ENCODE results near the gene PTPRH.

Gene PTPRH

GRCh38 chr19:55246462-55247451 is 37.5 kb upstream of the PTPRH start:
- no peak for DNase-seq (ENCODE audit: low spot score)

GRCh38 chr19:55245236-55245904 is 36.1 kb upstream of the PTPRH start:
- DNase-seq (ENCODE audit: low spot score): no peak

DNA sequence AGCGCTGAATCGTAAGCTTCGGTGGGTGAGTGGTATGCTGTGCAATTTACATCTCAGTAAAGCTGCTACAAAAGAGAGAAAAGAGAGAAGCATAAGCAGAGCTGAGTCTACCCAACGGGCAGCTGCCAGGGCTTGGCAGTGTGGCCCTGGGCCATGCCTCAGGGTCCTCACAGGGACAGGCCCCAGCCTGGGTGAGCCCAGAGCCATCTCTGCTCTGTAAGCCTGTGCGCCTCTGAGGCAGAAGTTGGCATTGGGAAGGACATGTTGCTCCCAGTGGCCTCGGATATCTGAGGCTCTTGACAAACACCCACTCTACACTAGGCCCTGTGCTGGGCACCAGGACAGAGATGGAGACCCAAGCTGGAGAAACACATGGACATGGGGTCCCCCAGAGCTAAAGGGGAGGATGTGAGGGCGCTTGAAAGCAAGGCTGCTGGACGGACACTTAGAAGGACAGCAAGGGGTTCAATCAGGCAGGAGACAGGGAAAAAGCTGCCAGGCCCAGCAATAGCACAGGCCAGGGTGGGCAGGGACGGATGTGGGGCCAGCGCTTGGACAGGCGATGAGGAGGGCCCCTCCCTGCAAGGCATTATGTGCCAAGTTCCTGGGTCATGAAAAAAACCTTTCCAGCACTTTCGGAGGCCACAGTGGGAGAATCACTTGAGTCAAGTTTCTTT is 34.8 kb upstream of the PTPRH start:
- DNase-seq (ENCODE audit: low spot score): no peak

DNA sequence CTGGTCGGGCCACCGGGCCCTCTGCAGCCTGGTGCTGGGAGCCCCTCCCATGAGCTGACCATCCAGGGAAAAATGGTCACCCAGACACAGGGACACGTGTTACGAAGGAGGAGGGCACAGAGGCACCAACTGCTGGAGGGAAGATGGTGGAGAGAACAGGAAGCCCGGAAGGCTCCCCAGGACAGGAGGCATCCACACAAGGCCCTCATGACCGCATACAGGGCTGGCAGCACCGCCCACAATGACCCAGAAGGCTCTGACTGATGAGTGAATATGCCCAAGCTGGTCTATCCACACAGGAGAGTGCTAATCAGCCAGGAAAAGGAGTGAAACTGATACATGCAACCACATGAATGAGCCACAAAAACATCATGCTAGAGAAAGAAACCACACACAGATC is 33.2 kb upstream of the PTPRH start:
- no peak for DNase-seq (ENCODE audit: low spot score)

- no peak for DNase-seq (ENCODE audit: low spot score)
Measured at GRCh38 chr19:55241935-55242464, 32.7 kb upstream of the PTPRH start.

- DNase-seq (ENCODE audit: low spot score): no peak
Measured at GRCh38 chr19:55241143-55241934, 32.0 kb upstream of the PTPRH start.

DNA sequence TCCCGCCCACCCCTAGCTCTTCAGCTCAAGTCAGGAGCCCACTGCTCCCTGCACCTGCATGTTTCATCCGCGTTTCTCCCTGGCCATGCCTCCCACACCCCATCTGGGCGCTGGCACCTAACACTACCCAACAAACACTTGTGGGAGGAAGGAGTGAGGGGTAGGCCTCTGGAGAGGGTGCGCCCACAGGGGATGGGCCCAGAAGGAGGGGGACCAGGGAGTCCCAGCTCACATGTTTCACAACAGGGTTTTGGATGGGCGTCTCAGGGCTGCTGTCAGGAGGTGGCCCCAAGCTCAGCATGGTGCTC is 31.4 kb upstream of the PTPRH start:
- no peak for DNase-seq (ENCODE audit: low spot score)

DNA sequence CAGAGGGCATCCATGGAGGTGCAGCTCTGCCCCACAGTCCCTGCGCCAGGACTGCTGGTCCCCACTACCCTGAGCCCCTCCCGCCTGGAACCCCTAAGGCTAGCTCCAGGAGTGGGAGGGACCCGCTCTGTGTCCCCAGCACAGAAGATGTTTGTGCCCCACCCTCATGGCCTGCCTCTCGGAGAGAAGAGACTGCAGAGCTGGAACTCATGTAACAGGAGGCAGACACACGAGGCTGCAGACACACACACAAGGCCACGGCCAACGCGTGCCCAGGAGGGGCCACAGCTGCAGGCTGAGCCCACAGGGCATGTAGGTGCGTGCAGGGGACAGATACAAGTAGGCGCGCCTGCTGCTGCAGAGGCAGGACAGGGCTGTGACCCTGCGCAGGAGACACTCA is 29.7 kb upstream of the PTPRH start:
- no peak for DNase-seq (ENCODE audit: low spot score)

DNA sequence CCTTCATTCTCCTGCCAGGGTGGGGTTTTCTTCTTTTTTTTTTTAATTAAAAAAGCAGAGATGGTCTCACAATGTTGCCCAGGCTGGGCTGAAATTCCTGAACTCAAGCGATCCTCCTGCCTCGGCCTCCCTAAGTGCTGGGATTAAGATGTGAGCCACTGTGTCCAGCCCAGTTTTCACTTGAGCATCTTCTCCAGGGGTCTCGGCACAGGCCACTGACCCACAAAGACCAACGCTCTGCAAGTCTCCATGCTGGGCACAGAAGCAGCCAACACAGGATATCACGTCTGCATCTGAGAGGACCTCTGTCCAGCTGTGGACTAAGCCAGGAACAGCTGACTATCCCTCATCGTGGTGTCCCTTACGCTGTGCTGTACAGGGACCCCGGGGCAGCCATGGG is 28.7 kb upstream of the PTPRH start:
- no peak for DNase-seq (ENCODE audit: low spot score)

DNA sequence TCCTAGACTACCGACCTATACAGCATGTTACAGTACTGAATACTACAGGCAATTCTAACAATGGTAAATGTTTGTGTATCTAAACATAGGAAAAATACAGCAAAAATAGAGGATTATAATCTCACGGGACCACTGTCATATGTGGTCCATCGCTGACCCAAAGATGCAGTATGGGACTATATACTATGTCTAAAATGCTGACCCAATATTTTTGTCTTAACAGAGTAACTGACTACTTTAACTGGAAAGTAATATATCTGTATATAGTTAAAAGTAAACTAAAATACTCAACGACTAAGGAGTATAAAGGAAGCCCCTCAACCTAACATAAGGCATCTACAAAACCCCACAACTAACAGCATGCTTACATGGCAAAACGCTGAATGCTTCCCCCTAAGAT is 23.7 kb upstream of the PTPRH start:
- DNase-seq (ENCODE audit: low spot score): no peak

GRCh38 chr19:55232286-55232602 is 22.9 kb upstream of the PTPRH start:
- no peak for DNase-seq (ENCODE audit: low spot score)

DNA sequence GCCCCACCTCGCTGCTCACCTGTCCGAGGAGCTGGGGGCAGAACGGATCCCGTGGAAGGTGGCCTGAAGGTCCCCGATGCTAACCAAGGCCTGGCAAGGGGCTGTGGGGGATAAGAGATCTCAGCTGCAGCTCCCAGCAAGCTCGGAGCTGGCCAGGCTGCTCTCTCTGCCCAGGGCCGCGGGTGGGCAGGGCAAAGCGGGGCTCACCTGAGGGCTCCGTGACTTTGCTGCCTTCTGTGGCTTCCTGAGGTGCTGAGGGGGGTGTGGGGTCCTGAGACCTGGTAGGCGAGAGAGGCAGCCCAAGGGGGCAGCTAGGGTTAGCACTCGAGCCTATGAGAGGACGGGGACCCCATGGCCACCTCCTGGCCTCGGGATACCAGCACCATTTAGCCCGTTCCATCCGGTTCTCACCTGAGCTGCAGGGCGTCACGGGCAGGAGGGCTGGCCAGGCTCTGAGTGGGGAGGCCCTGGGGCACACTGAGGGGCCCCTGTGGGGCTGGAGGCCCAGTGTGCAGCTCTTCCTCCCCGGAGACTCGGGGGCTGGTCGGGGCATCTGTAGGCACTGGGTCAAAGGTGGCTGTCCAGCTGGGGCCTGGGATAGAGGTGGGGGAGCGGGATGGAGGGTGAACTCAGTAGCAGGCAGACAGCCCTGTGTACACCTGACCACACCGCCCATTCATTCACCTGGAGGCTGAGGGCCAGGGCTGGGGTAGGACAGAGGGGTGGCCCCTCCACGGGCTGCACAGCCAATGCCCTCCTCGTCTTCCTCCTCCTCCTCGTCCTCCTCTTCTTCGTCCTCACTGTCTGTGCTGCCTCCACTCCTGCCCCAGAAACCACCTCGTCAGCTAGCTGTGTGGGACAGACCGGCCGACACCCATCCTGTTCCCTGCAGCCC is 22.3 kb upstream of the PTPRH start:
- DNase-seq (ENCODE audit: low spot score): no peak

- no peak for DNase-seq (ENCODE audit: low spot score)
Measured at GRCh38 chr19:55230780-55231179, 21.5 kb upstream of the PTPRH start.

DNA sequence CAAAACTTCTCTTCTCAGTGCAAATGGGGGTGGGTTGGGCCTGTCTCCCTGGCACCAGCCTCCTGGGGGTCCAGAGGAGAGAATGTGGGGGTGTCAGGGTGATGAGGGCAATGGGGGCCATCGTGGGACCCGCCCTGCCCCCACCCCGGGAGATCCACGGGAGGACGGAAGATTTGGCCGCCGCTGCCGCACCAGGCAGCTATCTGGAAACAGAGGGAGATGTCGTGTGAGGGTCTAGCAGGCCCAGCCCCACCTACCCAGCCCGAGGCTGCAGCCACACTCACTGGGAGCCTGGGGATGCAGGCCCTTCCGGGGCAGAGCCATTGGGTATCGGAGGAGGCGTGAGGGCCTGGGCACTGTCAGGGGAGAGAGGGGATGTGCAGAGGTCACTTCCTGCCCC is 21.0 kb upstream of the PTPRH start:
- DNase-seq (ENCODE audit: low spot score): no peak

GRCh38 chr19:55229789-55230182 is 20.5 kb upstream of the PTPRH start:
- DNase-seq (ENCODE audit: low spot score): no peak

GRCh38 chr19:55229145-55229788 is 20.0 kb upstream of the PTPRH start:
- DNase-seq (ENCODE audit: low spot score): no peak

DNA sequence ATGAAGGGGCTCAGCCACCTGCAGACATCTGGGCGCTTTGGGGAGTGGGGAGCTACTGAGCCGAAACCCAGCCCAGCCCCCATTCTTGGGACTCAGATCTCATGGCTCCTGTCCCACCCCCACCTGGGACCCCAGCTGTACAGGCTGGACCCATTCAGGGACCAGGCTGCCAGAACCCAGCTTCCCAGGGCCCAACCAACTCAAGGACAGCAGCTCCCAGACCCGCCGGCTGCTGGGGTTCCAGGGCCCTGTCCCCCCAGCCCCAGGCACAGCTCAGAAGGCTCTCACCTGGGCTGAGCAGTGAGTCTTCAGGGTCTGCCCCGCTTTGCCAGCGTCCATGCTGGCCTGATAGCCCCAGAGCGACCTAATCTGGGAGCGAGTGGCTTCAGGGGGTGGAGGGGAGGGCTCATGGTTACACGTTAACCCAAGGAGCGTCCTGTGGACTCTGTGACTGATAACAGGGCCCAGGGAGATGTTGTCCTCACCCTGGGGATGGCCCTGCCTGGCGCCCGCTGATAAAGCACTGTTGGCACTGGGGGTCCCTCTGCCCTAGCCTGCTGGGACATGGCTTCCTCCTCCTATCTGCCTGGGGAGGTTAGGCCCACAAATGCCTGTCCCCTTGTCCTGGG is 19.2 kb upstream of the PTPRH start, which contains the start of gene TMEM86B:
TSS of gene TMEM86B (minus strand) at position 361 of the 629 bp plus-strand sequence. CDS start at position 339, 22 bp downstream.
- no peak for DNase-seq (ENCODE audit: low spot score)

- no peak for DNase-seq (ENCODE audit: low spot score)
Measured at GRCh38 chr19:55228015-55228391, 18.7 kb upstream of the PTPRH start.

- no peak for DNase-seq (ENCODE audit: low spot score)
Measured at GRCh38 chr19:55227241-55228014, 18.1 kb upstream of the PTPRH start.
